Activated T-cell treated with anti-CD3 and anti-CD28 coated beads for 1 hour (primary cell): Measurements from ENCODE around the gene NR3C1.
"Not testable (repeated sequence)": the region's sequence is repeated elsewhere in the genome, so short reads cannot be mapped to it uniquely, and the experiment has no call there.

ENCODE experiments used
- DNase-seq: peaks from one replicate; pipeline ENCODE4 v3.0.0-alpha.2; 2020; ENCODE audit warnings: low read depth

The NR3C1 gene

GRCh38 chr5:143337946-143338345, 65.5 kb downstream of the NR3C1 start:
- no peak for DNase-seq

- DNase-seq: no peak
Measured at GRCh38 chr5:143336485-143336884, 67.0 kb downstream of the NR3C1 start.

GRCh38 chr5:143334903-143335302, 68.6 kb downstream of the NR3C1 start:
- DNase-seq: no peak

GRCh38 chr5:143334380-143334779, 69.1 kb downstream of the NR3C1 start:
- not testable (repeated sequence) for DNase-seq

GRCh38 chr5:143331956-143332355, 71.5 kb downstream of the NR3C1 start:
- DNase-seq: no peak

GRCh38 chr5:143329843-143330242, 73.6 kb downstream of the NR3C1 start:
- DNase-seq: no peak

- DNase-seq: no peak
Measured at GRCh38 chr5:143328589-143329220, 74.8 kb downstream of the NR3C1 start.

GRCh38 chr5:143325086-143325485, 78.4 kb downstream of the NR3C1 start:
- not testable (repeated sequence) for DNase-seq

- not testable (repeated sequence) for DNase-seq
Measured at GRCh38 chr5:143322931-143323630, 80.4 kb downstream of the NR3C1 start.

GRCh38 chr5:143322176-143322575, 81.3 kb downstream of the NR3C1 start:
- no peak for DNase-seq

- DNase-seq: no peak
Measured at GRCh38 chr5:143319437-143320227, 83.9 kb downstream of the NR3C1 start.

- no peak for DNase-seq
Measured at GRCh38 chr5:143318833-143319232, 84.7 kb downstream of the NR3C1 start.

- DNase-seq: no peak
Measured at GRCh38 chr5:143318270-143318669, 85.2 kb downstream of the NR3C1 start.

GRCh38 chr5:143316844-143317631, 86.4 kb downstream of the NR3C1 start:
- no peak for DNase-seq

GRCh38 chr5:143316337-143316736, 87.1 kb downstream of the NR3C1 start:
- DNase-seq: no peak

GRCh38 chr5:143315929-143316328, 87.6 kb downstream of the NR3C1 start:
- DNase-seq: no peak

- no peak for DNase-seq
Measured at GRCh38 chr5:143315214-143315613, 88.3 kb downstream of the NR3C1 start.

GRCh38 chr5:143314659-143315058, 88.8 kb downstream of the NR3C1 start:
- DNase-seq: no peak

- DNase-seq: no peak
Measured at GRCh38 chr5:143314099-143314498, 89.4 kb downstream of the NR3C1 start.

- DNase-seq: no peak
Measured at GRCh38 chr5:143313298-143313852, 90.1 kb downstream of the NR3C1 start.

- no peak for DNase-seq
Measured at GRCh38 chr5:143312822-143313221, 90.7 kb downstream of the NR3C1 start.

GRCh38 chr5:143311955-143312354, 91.5 kb downstream of the NR3C1 start:
- no peak for DNase-seq
